ENCODE results near the gene ERICH6B.

- TF ChIP-seq POLR2A (IDR thresholded peaks at IDR 0.05) (no peak), CTCF (IDR thresholded peaks at IDR 0.05) (no peak)
Observed at GRCh38 chr13:45519493-45519892, 96.0 kb downstream of the ERICH6B start.
